Muscle of leg (tissue), 11 donors: ENCODE data around the gene CATSPERE. TPM values are rescaled to one million over a fixed set of nuclear protein-coding genes. Genes with fewer than 3 reads are reported as not detected.

ENCODE experiments used
- DNase-seq: peaks from one replicate; pipeline ENCODE4 v3.0.0; 2013
- H3K27ac ChIP-seq: one replicate; pipeline ENCODE4 v1.5.1; 2013; ENCODE audit warnings: mild to moderate bottlenecking, low read length, control low read depth
- H3K27me3 ChIP-seq: one replicate; pipeline ENCODE4 v1.6.1; 2013; ENCODE audit warnings: low read length; ENCODE audit not compliant: control insufficient read depth, insufficient read depth
- H3K36me3 ChIP-seq: one replicate; pipeline ENCODE4 v1.6.1; 2013; ENCODE audit warnings: low read length; ENCODE audit not compliant: control insufficient read depth, insufficient read depth
- H3K4me1 ChIP-seq: one replicate; pipeline ENCODE4 v1.6.1; 2013; ENCODE audit warnings: low read length; ENCODE audit not compliant: control insufficient read depth, insufficient read depth
- H3K4me3 ChIP-seq: one replicate; pipeline ENCODE4 v1.5.1; 2013; ENCODE audit warnings: low read length, control low read depth
- H3K9me3 ChIP-seq: replicated peaks from 2 replicates; pipeline ENCODE4 v1.6.1; 2013; ENCODE audit warnings: low read depth, low read length; ENCODE audit not compliant: control insufficient read depth
- WGBS: methylation state at CpG from one replicate; pipeline ENCODE4 v1.1.5; 2013; ENCODE audit warnings: missing lambda C conversion rate; ENCODE audit not compliant: insufficient coverage; 5-methylcytosine and 5-hydroxymethylcytosine counted together
- polyA plus RNA-seq, 8 donors: library from polyadenylated mRNA; unstranded; fragments of 120-200 nt; gene quantifications; one replicate each; pipeline versions ENCODE4 v1.2.1 to v1.2.3, GENCODE V29; 2013; ENCODE audit warnings: inconsistent platforms in 1 of 8, low replicate concordance in 1 of 8; ENCODE audit not compliant: insufficient read length in 8 of 8, insufficient read depth in 1 of 8
- total RNA-seq: library from RNA; stranded (reverse); fragments of 120-200 nt; gene quantifications from one replicate; pipeline ENCODE4 v1.2.4, GENCODE V29; 2013

The CATSPERE gene
- total and polyA plus RNA-seq, 9 donors: 0.43 to 1.2 (median 0.60) TPM

DNA sequence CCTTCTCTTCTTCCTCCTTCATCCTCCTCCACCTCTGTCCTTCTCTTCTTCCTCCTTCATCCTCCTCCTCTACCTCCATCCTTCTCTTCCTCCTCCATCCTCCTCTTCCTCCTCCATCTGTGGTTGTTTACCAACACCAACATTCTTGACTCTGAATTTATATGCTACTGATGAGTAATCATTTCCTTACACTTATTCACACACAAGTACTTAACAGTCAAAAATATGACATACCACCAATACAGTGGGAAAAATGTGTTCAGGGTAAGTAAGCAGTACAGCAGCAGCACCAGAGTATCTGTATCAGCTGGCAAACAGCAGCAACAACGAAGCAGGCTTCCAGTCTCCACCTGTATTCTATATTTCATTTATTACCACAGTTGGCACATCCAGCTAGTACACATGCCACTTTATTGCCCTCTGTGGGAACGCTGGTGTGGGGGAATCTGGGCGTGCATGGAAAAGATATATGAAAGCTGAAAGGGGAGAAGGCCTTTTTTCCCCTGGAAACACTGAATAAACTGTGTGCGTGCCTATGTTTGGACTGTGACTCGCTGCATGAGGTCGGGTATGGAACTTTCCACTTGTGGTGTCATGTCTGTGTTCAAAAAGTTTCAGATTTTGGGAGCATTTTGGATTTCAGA lies 25.4 kb upstream of the CATSPERE start:
- Histone ChIP-seq H3K4me3 (no peak overlapping the region), H3K4me1 (no peaks in the 10 kb centered on the region), H3K9me3 (no peaks in the 10 kb centered on the region), H3K27me3 (no peaks in the 10 kb centered on the region), H3K27ac (no peak overlapping the region), H3K36me3 (peaks cover 9% of the 10 kb centered on the region)
- DNase-seq: peak; percentile 32
- no CpG with 5 or more reads among the region's 6 CpGs for WGBS

- no peaks in the 10 kb centered on the region for H3K4me1 ChIP-seq
- H3K36me3 ChIP-seq: peaks cover 7% of the 10 kb centered on the region
- no peaks in the 10 kb centered on the region for H3K9me3 ChIP-seq
- DNase-seq: no peak
- no peak overlapping the region for H3K4me3 ChIP-seq
- 86% methylated on average over 1 of the region's 7 CpGs for WGBS
- no peak overlapping the region for H3K27ac ChIP-seq
- no peaks in the 10 kb centered on the region for H3K27me3 ChIP-seq
Measured at GRCh38 chr1:244436336-244437085, 24.6 kb upstream of the CATSPERE start.

- H3K27me3 ChIP-seq: no peaks in the 10 kb centered on the region
- no peaks in the 10 kb centered on the region for H3K4me1 ChIP-seq
- no peak overlapping the region for H3K4me3 ChIP-seq
- peaks cover 5% of the 10 kb centered on the region for H3K36me3 ChIP-seq
- H3K27ac ChIP-seq: no peak overlapping the region
- no peak for DNase-seq
- no peaks in the 10 kb centered on the region for H3K9me3 ChIP-seq
Measured at GRCh38 chr1:244437086-244437468, 24.0 kb upstream of the CATSPERE start.

DNA sequence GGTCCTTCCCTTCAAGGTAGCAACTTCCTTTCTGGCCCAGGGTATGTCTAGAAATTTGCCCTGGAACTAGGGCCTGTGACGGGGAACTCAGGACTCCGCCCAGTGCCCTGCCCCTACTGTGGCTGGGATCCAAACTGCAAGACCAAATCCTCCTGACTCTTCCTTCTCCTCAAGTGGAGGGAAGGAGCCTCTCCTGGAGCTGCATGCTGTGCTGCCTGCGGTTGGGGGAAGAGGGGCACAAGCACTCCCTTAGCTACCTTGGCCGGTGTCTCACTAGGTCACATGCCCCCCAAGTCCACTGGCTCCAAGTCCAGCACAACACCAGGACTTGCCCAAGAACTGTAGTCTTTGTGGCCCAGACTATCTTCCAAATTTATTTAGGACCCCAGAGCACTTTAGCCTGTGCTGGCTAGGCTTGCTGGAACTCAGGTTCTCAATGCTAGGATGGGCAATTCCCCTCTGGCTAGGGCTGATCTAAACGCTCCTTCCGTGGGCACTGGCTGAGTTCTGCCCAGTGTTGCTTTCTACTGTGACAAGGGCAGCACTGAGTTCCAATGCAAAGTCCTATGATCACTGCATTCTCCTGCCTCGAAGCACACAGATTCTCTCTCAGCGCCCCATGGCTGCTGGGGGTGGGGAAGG lies 21.6 kb upstream of the CATSPERE start:
- Histone ChIP-seq H3K9me3 (no peaks in the 10 kb centered on the region), H3K4me1 (no peaks in the 10 kb centered on the region), H3K27ac (no peak overlapping the region), H3K4me3 (no peak overlapping the region), H3K27me3 (no peaks in the 10 kb centered on the region), H3K36me3 (peaks cover 5% of the 10 kb centered on the region)
- WGBS: 69% methylated on average over 6 of the region's 8 CpGs
- DNase-seq: no peak

DNA sequence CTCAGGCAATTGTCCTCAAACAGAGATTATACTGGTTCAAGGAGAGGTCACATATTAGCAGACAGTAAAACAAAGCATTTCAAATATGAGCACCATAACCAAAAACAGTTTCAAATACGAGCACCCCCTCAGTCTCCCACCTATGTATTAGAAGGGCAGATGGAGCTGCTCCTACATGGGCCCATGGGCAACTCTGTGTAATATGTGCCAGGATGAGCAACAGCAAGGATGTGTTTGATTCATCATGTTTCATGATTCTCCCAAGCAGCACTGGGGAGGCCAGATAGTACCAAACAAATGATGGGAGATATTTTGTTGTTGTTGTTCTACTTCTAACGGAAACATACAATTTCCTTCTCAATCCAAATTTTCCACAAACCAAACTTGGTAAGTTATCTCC lies 18.2 kb upstream of the CATSPERE start:
- Histone ChIP-seq H3K4me3 (no peak overlapping the region), H3K27ac (no peak overlapping the region), H3K36me3 (no peaks in the 10 kb centered on the region), H3K4me1 (peaks cover 2% of the 10 kb centered on the region), H3K9me3 (no peaks in the 10 kb centered on the region), H3K27me3 (no peaks in the 10 kb centered on the region)
- WGBS: no CpG with 5 or more reads among the region's 2 CpGs
- DNase-seq: no peak

DNA sequence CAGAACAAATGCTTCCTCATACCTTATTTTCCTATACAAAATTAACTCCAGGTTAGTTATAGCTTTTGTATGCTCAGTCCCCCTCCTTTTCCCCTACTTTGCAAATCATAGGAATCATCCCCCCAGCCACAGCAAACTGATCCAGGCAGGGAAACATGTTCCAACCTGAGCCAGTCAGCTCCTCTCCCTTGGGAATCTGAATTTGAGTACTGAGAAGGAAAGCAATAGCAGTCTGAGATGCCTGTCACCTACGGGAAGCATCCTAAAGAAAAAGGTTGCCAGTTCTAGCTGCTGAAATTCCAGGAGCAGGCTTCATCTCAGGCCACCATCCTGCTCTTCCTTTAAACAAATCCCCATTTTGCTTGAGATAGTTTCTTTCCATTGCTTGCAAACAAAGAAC lies 16.2 kb upstream of the CATSPERE start:
- 0% methylated on average over 1 of the region's 1 CpG for WGBS
- no peaks in the 10 kb centered on the region for H3K9me3 ChIP-seq
- no peaks in the 10 kb centered on the region for H3K27me3 ChIP-seq
- no peak overlapping the region for H3K4me3 ChIP-seq
- H3K27ac ChIP-seq: no peak overlapping the region
- no peaks in the 10 kb centered on the region for H3K36me3 ChIP-seq
- no peak for DNase-seq
- H3K4me1 ChIP-seq: peaks cover 3% of the 10 kb centered on the region

DNA sequence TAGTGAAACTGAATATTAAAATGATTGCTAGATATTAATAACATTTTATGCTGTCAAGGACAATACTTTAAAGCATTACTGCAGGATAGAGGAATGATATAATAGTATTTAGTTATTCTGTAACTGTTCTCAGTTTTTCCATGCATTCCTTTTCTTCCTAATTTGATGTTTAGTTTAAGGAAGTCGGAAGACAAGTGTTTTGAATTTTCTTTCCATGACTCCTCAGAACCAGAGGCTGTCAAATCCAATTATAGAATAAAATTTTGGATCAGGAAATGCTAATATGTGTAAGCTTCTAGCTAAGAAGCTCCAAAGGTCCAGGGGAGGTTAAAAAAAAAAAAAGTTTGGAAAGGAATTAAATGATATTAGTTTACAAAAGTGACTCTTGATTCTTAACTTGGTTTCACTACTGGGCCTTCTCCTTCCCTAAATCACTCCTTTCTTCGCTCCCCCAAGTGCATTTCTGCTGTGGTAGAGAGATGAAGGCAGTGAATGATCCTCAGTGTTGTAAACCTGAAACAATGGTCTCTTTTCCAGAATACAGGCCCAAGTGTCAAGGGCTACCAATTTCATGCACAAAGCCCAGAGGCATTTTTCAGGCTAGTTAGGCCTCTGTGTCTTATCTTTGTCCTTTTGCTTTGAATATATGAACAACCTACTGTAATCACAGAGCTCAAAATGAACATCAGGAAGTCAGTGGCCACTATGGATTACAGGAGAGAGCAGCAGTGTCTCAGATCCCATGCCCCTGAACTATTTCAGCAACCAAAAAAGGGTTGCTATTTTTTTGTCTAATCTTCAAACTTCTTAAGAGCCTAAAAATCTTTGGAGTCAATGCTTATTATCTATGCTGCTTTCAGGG lies 15.5 kb upstream of the CATSPERE start:
- no CpG with 5 or more reads among the region's 2 CpGs for WGBS

GRCh38 chr1:244447024-244447423 lies 14.0 kb upstream of the CATSPERE start:
- Histone ChIP-seq H3K9me3 (no peaks in the 10 kb centered on the region), H3K36me3 (no peaks in the 10 kb centered on the region), H3K4me1 (peaks cover 5% of the 10 kb centered on the region), H3K4me3 (no peak overlapping the region), H3K27ac (no peak overlapping the region), H3K27me3 (no peaks in the 10 kb centered on the region)
- WGBS: no CpG with 5 or more reads among the region's 1 CpG
- DNase-seq: no peak

More for the DNA sequence above, 15.5 kb upstream of the CATSPERE start:
- Histone ChIP-seq H3K4me3 (no peak overlapping the region), H3K36me3 (no peaks in the 10 kb centered on the region), H3K4me1 (peaks cover 5% of the 10 kb centered on the region), H3K27ac (no peak overlapping the region), H3K27me3 (no peaks in the 10 kb centered on the region), H3K9me3 (no peaks in the 10 kb centered on the region)
- DNase-seq: peak; percentile 38

DNA sequence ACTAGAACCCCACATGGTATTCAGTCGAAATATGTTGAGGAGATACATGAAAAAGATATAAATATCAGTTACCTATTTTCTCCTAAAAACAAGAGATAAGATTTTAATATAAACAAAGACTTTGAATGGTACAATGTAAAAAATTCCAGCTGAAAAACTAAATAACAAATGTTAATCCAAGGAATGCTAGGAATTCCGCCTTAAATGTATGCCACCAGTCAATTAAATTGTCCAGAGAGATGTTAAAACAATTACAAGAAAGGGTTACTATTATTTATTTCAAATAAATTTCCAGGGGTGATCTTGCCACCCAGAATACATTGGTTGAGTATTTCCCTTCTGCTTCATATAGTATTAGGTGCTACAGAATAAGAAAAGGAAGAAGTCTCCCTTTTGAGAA lies 13.5 kb upstream of the CATSPERE start:
- Histone ChIP-seq H3K27ac (no peak overlapping the region), H3K4me1 (peaks cover 5% of the 10 kb centered on the region), H3K9me3 (no peaks in the 10 kb centered on the region), H3K36me3 (no peaks in the 10 kb centered on the region), H3K27me3 (no peaks in the 10 kb centered on the region), H3K4me3 (no peak overlapping the region)
- no CpG with 5 or more reads among the region's 2 CpGs for WGBS
- no peak for DNase-seq
